ENCODE data around the gene OSMR.

Gene OSMR

GRCh38 chr5:38848637-38849036 is 2.8 kb downstream of the OSMR start:
- TF ChIP-seq, protein P1, sequence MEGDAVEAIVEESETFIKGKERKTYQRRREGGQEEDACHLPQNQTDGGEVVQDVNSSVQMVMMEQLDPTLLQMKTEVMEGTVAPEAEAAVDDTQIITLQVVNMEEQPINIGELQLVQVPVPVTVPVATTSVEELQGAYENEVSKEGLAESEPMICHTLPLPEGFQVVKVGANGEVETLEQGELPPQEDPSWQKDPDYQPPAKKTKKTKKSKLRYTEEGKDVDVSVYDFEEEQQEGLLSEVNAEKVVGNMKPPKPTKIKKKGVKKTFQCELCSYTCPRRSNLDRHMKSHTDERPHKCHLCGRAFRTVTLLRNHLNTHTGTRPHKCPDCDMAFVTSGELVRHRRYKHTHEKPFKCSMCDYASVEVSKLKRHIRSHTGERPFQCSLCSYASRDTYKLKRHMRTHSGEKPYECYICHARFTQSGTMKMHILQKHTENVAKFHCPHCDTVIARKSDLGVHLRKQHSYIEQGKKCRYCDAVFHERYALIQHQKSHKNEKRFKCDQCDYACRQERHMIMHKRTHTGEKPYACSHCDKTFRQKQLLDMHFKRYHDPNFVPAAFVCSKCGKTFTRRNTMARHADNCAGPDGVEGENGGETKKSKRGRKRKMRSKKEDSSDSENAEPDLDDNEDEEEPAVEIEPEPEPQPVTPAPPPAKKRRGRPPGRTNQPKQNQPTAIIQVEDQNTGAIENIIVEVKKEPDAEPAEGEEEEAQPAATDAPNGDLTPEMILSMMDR (IDR thresholded peaks at IDR 0.05) = no peak

GRCh38 chr5:38853753-38854470 is 8.1 kb downstream of the OSMR start:
- TF ChIP-seq, protein P1 (IDR thresholded peaks at IDR 0.05) = no peak

GRCh38 chr5:38854907-38855306 is 9.1 kb downstream of the OSMR start:
- TF ChIP-seq, protein P1 (IDR thresholded peaks at IDR 0.05) = no peak

DNA sequence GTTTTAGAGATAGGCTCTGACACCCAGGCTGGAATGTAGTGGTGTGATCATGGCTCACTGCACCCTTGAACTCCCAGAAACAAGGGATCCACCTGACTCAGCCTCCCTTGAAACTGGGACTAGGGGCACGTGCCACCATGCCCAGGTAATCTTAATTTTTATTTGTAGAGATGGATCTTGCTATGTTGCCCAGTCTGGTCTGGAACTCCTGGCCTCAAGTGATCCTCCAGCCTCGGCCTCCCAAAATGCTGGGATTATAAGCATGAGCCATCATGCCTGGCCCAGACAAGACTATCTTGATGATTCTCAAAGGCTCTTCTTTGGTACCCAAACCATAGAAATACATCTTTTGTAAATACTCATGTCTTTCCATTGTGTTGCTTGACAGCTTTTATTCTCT is 10.8 kb downstream of the OSMR start:
- TF ChIP-seq, protein P1 (IDR thresholded peaks at IDR 0.05) = no peak

DNA sequence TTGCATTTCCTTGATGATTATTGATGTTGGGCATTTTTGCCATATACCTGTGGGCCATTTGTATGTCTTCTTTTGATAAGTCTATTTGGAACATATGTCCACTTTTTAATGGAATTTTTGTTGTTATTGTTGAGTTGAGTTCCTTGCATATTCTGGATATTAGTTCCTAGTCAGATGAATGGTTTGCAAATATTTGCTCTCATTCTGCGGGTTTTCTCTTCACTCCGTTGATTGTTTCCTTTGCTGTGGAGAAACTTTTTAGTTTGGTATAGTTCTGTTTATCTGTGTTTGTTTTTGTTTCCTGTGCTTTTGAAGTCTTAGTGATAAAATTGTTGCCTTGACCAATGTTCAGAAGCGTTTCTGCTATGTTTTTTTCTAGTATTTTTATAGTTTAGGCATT is 13.0 kb downstream of the OSMR start:
- TF ChIP-seq, protein P1 (IDR thresholded peaks at IDR 0.05) = no peak

- TF ChIP-seq, protein P1 (IDR thresholded peaks at IDR 0.05) = no peak
These were observed 20.7 kb downstream of the OSMR start for GRCh38 chr5:38866362-38867031.

DNA sequence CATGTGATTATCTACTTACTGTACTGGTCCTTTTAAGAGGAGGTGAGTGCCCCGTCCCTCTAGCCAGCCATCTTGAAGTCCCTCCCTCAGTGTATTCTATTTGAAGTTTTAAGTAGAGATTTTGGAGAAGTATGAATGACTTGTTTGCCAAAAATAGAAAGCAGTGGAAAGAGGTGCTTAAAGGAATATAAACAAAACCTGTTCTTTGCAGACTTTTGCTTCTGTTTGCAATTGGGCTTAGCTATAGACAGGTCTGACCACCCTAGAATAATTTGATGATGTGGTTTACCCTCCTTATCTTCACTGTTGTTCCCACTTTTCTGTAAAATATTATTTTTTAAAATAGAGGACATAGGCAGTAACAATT is 21.2 kb downstream of the OSMR start:
- TF ChIP-seq, protein P1 (IDR thresholded peaks at IDR 0.05) = no peak
